ENCODE results near the gene GALT.

DNA sequence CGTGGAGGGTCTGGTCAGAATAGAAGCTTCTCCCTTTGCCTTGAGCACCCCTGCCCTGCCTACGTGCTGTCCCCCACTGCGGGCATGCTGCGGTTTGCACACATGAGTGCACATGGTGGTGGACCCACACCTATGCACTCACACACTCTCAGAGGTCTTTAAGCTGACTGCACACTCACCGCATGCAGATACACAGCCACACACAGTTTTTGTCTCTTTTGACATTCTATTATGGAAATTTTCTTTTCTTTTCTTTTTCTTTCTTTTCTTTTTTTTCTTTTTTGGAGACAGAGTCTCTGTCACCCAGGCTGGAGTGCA lies 17.0 kb upstream of the GALT start:
- TF ChIP-seq CTCF (conservative IDR thresholded peaks at IDR 0.05; ENCODE audit: low read depth in 2 of 2), result no peak
- TF ChIP-seq EZH2 (IDR thresholded peaks at IDR 0.05; ENCODE audit: low read depth, unreplicated experiment), result no peak
- no peak for TF ChIP-seq POLR2AphosphoS5 (IDR thresholded peaks at IDR 0.05; ENCODE audit: low read depth)
- no peak for TF ChIP-seq JUNB (IDR thresholded peaks at IDR 0.05; ENCODE audit: unreplicated experiment)
- TF ChIP-seq ZNF331 (CRISPR knock-in tag; IDR thresholded peaks at IDR 0.05; ENCODE audit: low read depth), result no peak
- TF ChIP-seq CREB1 (CRISPR knock-in tag; IDR thresholded peaks at IDR 0.05; ENCODE audit: low read depth), result no peak
- TF ChIP-seq REST (IDR thresholded peaks at IDR 0.05; ENCODE audit: unreplicated experiment), result no peak
- TF ChIP-seq EZH2phosphoT487 (IDR thresholded peaks at IDR 0.05; ENCODE audit: unreplicated experiment), result no peak
- TF ChIP-seq, protein P1, sequence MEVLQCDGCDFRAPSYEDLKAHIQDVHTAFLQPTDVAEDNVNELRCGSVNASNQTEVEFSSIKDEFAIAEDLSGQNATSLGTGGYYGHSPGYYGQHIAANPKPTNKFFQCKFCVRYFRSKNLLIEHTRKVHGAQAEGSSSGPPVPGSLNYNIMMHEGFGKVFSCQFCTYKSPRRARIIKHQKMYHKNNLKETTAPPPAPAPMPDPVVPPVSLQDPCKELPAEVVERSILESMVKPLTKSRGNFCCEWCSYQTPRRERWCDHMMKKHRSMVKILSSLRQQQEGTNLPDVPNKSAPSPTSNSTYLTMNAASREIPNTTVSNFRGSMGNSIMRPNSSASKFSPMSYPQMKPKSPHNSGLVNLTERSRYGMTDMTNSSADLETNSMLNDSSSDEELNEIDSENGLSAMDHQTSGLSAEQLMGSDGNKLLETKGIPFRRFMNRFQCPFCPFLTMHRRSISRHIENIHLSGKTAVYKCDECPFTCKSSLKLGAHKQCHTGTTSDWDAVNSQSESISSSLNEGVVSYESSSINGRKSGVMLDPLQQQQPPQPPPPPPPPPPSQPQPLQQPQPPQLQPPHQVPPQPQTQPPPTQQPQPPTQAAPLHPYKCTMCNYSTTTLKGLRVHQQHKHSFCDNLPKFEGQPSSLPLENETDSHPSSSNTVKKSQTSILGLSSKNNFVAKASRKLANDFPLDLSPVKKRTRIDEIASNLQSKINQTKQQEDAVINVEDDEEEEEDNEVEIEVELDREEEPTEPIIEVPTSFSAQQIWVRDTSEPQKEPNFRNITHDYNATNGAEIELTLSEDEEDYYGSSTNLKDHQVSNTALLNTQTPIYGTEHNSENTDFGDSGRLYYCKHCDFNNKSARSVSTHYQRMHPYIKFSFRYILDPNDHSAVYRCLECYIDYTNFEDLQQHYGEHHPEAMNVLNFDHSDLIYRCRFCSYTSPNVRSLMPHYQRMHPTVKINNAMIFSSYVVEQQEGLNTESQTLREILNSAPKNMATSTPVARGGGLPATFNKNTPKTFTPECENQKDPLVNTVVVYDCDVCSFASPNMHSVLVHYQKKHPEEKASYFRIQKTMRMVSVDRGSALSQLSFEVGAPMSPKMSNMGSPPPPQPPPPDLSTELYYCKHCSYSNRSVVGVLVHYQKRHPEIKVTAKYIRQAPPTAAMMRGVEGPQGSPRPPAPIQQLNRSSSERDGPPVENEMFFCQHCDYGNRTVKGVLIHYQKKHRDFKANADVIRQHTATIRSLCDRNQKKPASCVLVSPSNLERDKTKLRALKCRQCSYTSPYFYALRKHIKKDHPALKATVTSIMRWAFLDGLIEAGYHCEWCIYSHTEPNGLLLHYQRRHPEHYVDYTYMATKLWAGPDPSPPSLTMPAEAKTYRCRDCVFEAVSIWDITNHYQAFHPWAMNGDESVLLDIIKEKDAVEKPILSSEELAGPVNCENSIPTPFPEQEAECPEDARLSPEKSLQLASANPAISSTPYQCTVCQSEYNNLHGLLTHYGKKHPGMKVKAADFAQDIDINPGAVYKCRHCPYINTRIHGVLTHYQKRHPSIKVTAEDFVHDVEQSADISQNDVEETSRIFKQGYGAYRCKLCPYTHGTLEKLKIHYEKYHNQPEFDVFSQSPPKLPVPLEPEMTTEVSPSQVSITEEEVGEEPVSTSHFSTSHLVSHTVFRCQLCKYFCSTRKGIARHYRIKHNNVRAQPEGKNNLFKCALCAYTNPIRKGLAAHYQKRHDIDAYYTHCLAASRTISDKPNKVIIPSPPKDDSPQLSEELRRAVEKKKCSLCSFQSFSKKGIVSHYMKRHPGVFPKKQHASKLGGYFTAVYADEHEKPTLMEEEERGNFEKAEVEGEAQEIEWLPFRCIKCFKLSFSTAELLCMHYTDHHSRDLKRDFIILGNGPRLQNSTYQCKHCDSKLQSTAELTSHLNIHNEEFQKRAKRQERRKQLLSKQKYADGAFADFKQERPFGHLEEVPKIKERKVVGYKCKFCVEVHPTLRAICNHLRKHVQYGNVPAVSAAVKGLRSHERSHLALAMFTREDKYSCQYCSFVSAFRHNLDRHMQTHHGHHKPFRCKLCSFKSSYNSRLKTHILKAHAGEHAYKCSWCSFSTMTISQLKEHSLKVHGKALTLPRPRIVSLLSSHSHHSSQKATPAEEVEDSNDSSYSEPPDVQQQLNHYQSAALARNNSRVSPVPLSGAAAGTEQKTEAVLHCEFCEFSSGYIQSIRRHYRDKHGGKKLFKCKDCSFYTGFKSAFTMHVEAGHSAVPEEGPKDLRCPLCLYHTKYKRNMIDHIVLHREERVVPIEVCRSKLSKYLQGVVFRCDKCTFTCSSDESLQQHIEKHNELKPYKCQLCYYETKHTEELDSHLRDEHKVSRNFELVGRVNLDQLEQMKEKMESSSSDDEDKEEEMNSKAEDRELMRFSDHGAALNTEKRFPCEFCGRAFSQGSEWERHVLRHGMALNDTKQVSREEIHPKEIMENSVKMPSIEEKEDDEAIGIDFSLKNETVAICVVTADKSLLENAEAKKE (CRISPR knock-in tag; IDR thresholded peaks at IDR 0.05), result no peak
- TF ChIP-seq NANOG (IDR thresholded peaks at IDR 0.05; ENCODE audit: borderline replicate concordance), result no peak
